Loucy (cell line): ENCODE data around the gene QSOX1.
A peak's percentile ranks its signal among the peaks of the same experiment; 100 is the strongest.

Source experiments
- H2AFZ ChIP-seq: fragments of 200-600 bp; sonication (generic); 2 replicates; pipeline ENCODE4 v1.6.0; 2016; ENCODE audit warnings: antibody characterized with exemption, mild to moderate bottlenecking, low read length, moderate library complexity
- H3F3A ChIP-seq: fragments of 200-600 bp; 2 replicates; pipeline ENCODE4 v1.6.0; 2016; ENCODE audit warnings: antibody characterized with exemption, low read depth, mild to moderate bottlenecking
- H3K27me3 ChIP-seq: fragments of 200-600 bp; sonication (generic); 2 replicates; pipeline ENCODE4 v1.6.1; 2014; ENCODE audit warnings: low read length, mild to moderate bottlenecking; ENCODE audit not compliant: insufficient read depth, poor library complexity, severe bottlenecking
- H3K36me3 ChIP-seq: fragments of 200-600 bp; sonication (generic); 2 replicates; pipeline ENCODE4 v1.6.1; 2016; ENCODE audit warnings: low read length; ENCODE audit not compliant: insufficient read depth
- H3K4me1 ChIP-seq: fragments of 200-600 bp; sonication (generic); 2 replicates; pipeline ENCODE4 v1.5.1; 2014; ENCODE audit warnings: low read length, mild to moderate bottlenecking; ENCODE audit not compliant: insufficient read depth, poor library complexity, severe bottlenecking
- H3K4me2 ChIP-seq: fragments of 200-600 bp; sonication (generic); 2 replicates; pipeline ENCODE4 v1.6.0; 2014; ENCODE audit warnings: antibody characterized with exemption, low read length, low read depth, mild to moderate bottlenecking; ENCODE audit not compliant: poor library complexity, severe bottlenecking
- H3K4me3 ChIP-seq: fragments of 200-600 bp; sonication (generic); 2 replicates; pipeline ENCODE4 v1.5.1; 2014; ENCODE audit warnings: low read length, mild to moderate bottlenecking, mixed read lengths; ENCODE audit not compliant: poor library complexity, severe bottlenecking
- H3K79me2 ChIP-seq: fragments of 200-600 bp; sonication (generic); 2 replicates; pipeline ENCODE4 v1.6.1; 2014; ENCODE audit warnings: low read length; ENCODE audit not compliant: insufficient read depth
- H3K9ac ChIP-seq: fragments of 200-600 bp; sonication (generic); 2 replicates; pipeline ENCODE4 v1.6.0; 2014; ENCODE audit warnings: mild to moderate bottlenecking, low read depth, low read length, moderate library complexity; ENCODE audit not compliant: poor library complexity, severe bottlenecking
- H3K9me2 ChIP-seq: fragments of 200-600 bp; sonication (generic); replicated peaks from 2 replicates; pipeline ENCODE4 v1.6.1; 2016; ENCODE audit warnings: low read depth, low read length, mixed read lengths
- H3K9me3 ChIP-seq: fragments of 200-600 bp; sonication (generic); 2 replicates; pipeline ENCODE4 v1.6.1; 2014; ENCODE audit warnings: mild to moderate bottlenecking, antibody characterized with exemption, low read length, low read depth; ENCODE audit not compliant: insufficient read depth
- H4K20me1 ChIP-seq: fragments of 200-600 bp; sonication (generic); 2 replicates; pipeline ENCODE4 v1.6.0; 2014; ENCODE audit warnings: antibody characterized with exemption, low read length, mild to moderate bottlenecking; ENCODE audit not compliant: insufficient read depth, poor library complexity, severe bottlenecking
- EZH2phosphoT487 ChIP-seq: fragments of 200-600 bp; IDR thresholded peaks from 2 replicates; pipeline ENCODE4 v1.6.1; 2018; ENCODE audit warnings: antibody characterized with exemption, mild to moderate bottlenecking, moderate library complexity, borderline replicate concordance
- TF ChIP-seq, protein P1 (sequence below): fragments of 200-600 bp; sonication (generic); conservative IDR thresholded peaks from 2 replicates; pipeline ENCODE4 v1.5.1; 2014; ENCODE audit warnings: mild to moderate bottlenecking, antibody characterized with exemption, low read length

The QSOX1 gene, protein sequence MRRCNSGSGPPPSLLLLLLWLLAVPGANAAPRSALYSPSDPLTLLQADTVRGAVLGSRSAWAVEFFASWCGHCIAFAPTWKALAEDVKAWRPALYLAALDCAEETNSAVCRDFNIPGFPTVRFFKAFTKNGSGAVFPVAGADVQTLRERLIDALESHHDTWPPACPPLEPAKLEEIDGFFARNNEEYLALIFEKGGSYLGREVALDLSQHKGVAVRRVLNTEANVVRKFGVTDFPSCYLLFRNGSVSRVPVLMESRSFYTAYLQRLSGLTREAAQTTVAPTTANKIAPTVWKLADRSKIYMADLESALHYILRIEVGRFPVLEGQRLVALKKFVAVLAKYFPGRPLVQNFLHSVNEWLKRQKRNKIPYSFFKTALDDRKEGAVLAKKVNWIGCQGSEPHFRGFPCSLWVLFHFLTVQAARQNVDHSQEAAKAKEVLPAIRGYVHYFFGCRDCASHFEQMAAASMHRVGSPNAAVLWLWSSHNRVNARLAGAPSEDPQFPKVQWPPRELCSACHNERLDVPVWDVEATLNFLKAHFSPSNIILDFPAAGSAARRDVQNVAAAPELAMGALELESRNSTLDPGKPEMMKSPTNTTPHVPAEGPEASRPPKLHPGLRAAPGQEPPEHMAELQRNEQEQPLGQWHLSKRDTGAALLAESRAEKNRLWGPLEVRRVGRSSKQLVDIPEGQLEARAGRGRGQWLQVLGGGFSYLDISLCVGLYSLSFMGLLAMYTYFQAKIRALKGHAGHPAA

DNA sequence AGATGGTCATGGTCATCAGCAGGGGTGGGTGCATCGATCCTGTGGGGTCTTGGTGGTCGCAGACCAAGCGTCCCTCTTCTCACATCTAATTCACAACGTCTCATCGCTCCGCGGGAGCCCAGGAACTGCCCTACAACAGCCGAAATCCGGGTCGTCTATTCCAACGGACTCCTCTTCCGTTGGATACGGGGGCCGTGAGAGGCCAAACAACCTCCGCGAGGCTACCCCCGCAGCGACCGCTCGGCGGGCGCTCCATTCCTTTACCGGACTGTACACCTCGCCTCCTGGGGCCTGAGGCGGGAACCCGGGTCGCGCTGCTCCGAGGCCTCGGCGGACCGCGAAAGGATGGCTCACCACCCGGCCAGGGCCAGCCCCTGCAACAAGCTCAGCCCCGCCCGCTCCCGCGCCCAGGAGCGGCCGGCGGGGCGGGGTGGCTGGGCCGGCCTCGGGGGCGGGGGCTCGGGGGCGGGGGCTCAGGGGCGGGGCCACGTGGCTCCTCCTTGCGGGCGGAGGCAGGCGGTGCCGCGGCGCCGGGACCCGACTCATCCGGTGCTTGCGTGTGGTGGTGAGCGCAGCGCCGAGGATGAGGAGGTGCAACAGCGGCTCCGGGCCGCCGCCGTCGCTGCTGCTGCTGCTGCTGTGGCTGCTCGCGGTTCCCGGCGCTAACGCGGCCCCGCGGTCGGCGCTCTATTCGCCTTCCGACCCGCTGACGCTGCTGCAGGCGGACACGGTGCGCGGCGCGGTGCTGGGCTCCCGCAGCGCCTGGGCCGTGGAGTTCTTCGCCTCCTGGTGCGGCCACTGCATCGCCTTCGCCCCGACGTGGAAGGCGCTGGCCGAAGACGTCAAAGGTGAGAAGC, at the start of gene QSOX1:
Gene QSOX1, plus strand, starts transcription at position 545 of the 857 bp plus-strand sequence. Its CDS starts 39 bp downstream, at position 584.
- no peaks in the 10 kb centered on the region for H3F3A ChIP-seq
- H3K9ac ChIP-seq: peak within 1 kb of the TSS; percentile 96
- H3K9me2 ChIP-seq: no peaks in the 10 kb centered on the region
- TF ChIP-seq, protein P1, sequence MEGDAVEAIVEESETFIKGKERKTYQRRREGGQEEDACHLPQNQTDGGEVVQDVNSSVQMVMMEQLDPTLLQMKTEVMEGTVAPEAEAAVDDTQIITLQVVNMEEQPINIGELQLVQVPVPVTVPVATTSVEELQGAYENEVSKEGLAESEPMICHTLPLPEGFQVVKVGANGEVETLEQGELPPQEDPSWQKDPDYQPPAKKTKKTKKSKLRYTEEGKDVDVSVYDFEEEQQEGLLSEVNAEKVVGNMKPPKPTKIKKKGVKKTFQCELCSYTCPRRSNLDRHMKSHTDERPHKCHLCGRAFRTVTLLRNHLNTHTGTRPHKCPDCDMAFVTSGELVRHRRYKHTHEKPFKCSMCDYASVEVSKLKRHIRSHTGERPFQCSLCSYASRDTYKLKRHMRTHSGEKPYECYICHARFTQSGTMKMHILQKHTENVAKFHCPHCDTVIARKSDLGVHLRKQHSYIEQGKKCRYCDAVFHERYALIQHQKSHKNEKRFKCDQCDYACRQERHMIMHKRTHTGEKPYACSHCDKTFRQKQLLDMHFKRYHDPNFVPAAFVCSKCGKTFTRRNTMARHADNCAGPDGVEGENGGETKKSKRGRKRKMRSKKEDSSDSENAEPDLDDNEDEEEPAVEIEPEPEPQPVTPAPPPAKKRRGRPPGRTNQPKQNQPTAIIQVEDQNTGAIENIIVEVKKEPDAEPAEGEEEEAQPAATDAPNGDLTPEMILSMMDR: no peak
- TF ChIP-seq EZH2phosphoT487: no peak
- H3K36me3 ChIP-seq: no peaks in the 10 kb centered on the region
- peak within 1 kb of the TSS; percentile 99 for H3K4me2 ChIP-seq
- peak within 1 kb of the TSS; percentile 98 for H3K4me3 ChIP-seq
- peak within 1 kb of the TSS; percentile 86 for H2AFZ ChIP-seq
- H3K79me2 ChIP-seq: peaks cover 54% of the 10 kb centered on the region
- peaks cover 41% of the 10 kb centered on the region for H4K20me1 ChIP-seq
- no peaks in the 10 kb centered on the region for H3K9me3 ChIP-seq
- H3K4me1 ChIP-seq: peaks cover 70% of the 10 kb centered on the region
- H3K27me3 ChIP-seq: no peaks in the 10 kb centered on the region

DNA sequence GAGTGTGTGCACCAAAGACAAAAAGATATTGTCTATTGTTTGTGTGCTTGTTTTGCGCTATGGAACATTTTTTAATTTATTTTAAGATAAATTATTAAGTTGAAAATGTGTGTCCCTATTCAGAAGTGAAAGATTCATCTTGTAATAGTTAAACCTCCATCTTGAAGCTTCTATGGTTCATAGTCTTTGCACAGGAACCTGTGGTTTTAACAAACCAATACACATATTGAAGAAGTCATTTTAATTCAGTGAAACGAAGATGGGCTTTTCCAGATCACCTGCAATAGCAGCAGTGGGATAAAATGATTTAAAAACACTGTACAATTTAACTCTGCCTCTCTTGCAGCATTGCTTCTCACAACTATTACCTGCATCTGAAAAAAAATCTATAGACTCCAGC, 42.6 kb upstream of the QSOX1 start:
- no peaks in the 10 kb centered on the region for H3F3A ChIP-seq
- H3K4me1 ChIP-seq: no peaks in the 10 kb centered on the region
- H3K4me3 ChIP-seq: no peak overlapping the region
- no peak overlapping the region for H2AFZ ChIP-seq
- no peaks in the 10 kb centered on the region for H3K79me2 ChIP-seq
- H3K27me3 ChIP-seq: no peaks in the 10 kb centered on the region
- H3K9ac ChIP-seq: no peak overlapping the region
- no peaks in the 10 kb centered on the region for H3K9me3 ChIP-seq
- H3K9me2 ChIP-seq: no peaks in the 10 kb centered on the region
- no peak overlapping the region for H3K4me2 ChIP-seq
- H4K20me1 ChIP-seq: no peaks in the 10 kb centered on the region
- TF ChIP-seq, protein P1: no peak
- TF ChIP-seq EZH2phosphoT487: no peak
- peaks cover 41% of the 10 kb centered on the region for H3K36me3 ChIP-seq

DNA sequence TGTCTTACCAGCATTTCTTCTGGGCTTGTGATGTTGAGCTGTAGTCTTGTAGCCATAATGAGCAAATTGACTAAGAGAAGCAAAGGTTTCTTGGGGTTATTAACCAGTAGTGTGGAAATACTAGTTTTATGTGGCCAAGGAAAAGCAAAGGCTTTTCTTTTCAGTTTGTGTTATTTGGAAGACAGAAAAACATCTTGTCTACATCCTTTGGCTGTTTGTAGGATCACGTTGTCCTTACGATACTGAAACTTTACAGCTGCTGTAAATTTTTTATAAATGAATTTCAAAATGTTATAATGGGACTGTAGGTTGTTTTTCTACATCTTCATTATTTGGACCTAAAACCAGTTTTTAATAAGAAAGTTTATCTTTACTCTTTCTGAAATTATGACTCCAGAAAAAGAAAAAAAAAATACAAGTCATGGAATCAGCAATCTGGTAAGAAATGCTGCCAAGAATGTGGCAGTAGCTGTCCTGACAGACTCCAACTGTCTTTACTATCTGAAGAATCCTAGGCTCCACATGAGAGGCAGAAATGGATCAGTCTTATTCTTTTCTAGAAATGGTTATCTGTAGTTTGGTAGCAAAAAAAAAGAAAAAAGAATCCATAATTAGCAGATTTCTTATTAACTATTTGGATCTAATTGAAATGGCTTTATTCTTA, 41.6 kb upstream of the QSOX1 start:
- H3K9ac ChIP-seq: no peak overlapping the region
- H3K4me3 ChIP-seq: no peak overlapping the region
- no peaks in the 10 kb centered on the region for H3K4me1 ChIP-seq
- H3K36me3 ChIP-seq: peaks cover 38% of the 10 kb centered on the region
- no peaks in the 10 kb centered on the region for H4K20me1 ChIP-seq
- no peaks in the 10 kb centered on the region for H3K9me3 ChIP-seq
- no peak overlapping the region for H2AFZ ChIP-seq
- no peaks in the 10 kb centered on the region for H3K27me3 ChIP-seq
- no peak for TF ChIP-seq EZH2phosphoT487
- TF ChIP-seq, protein P1: no peak
- no peaks in the 10 kb centered on the region for H3K79me2 ChIP-seq
- H3F3A ChIP-seq: no peaks in the 10 kb centered on the region
- H3K9me2 ChIP-seq: no peaks in the 10 kb centered on the region
- H3K4me2 ChIP-seq: no peak overlapping the region
